ENCODE measurements around the gene IGF2BP3. TPM values are rescaled to one million over a fixed set of nuclear protein-coding genes. Genes with fewer than 3 reads are reported as not detected.

The IGF2BP3 gene
- total and polyA plus RNA-seq, 10 of the 15 experiments (the other 5 are each of a cell fraction or from before 2014, with no cell fraction given), result 4.6 to 61.2 (median 36.9) TPM

- TF ChIP-seq, protein P1, sequence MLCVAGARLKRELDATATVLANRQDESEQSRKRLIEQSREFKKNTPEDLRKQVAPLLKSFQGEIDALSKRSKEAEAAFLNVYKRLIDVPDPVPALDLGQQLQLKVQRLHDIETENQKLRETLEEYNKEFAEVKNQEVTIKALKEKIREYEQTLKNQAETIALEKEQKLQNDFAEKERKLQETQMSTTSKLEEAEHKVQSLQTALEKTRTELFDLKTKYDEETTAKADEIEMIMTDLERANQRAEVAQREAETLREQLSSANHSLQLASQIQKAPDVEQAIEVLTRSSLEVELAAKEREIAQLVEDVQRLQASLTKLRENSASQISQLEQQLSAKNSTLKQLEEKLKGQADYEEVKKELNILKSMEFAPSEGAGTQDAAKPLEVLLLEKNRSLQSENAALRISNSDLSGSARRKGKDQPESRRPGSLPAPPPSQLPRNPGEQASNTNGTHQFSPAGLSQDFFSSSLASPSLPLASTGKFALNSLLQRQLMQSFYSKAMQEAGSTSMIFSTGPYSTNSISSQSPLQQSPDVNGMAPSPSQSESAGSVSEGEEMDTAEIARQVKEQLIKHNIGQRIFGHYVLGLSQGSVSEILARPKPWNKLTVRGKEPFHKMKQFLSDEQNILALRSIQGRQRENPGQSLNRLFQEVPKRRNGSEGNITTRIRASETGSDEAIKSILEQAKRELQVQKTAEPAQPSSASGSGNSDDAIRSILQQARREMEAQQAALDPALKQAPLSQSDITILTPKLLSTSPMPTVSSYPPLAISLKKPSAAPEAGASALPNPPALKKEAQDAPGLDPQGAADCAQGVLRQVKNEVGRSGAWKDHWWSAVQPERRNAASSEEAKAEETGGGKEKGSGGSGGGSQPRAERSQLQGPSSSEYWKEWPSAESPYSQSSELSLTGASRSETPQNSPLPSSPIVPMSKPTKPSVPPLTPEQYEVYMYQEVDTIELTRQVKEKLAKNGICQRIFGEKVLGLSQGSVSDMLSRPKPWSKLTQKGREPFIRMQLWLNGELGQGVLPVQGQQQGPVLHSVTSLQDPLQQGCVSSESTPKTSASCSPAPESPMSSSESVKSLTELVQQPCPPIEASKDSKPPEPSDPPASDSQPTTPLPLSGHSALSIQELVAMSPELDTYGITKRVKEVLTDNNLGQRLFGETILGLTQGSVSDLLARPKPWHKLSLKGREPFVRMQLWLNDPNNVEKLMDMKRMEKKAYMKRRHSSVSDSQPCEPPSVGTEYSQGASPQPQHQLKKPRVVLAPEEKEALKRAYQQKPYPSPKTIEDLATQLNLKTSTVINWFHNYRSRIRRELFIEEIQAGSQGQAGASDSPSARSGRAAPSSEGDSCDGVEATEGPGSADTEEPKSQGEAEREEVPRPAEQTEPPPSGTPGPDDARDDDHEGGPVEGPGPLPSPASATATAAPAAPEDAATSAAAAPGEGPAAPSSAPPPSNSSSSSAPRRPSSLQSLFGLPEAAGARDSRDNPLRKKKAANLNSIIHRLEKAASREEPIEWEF (IDR thresholded peaks at IDR 0.05; ENCODE audit: insufficient replicate concordance, low read depth, low read length), result peak; percentile 49
- 0 out of 2 replicates have a peak, but pooled peaks have one; percentile 32 for TF ChIP-seq ZNF687 (IDR thresholded peaks at IDR 0.05)
- TF ChIP-seq NKRF (conservative IDR thresholded peaks at IDR 0.05), result no peak
These were observed 36.0 kb downstream of the IGF2BP3 start (continued) for GRCh38 chr7:23434147-23434917.

All from GM12878 (cell line).